Measurements from ENCODE around the gene ST8SIA1. TPM values are rescaled to one million over a fixed set of nuclear protein-coding genes. Genes with fewer than 3 reads are reported as not detected.

ST8SIA1 gene
- total RNA-seq, 1 experiment from 2014 or later = not detected

DNA sequence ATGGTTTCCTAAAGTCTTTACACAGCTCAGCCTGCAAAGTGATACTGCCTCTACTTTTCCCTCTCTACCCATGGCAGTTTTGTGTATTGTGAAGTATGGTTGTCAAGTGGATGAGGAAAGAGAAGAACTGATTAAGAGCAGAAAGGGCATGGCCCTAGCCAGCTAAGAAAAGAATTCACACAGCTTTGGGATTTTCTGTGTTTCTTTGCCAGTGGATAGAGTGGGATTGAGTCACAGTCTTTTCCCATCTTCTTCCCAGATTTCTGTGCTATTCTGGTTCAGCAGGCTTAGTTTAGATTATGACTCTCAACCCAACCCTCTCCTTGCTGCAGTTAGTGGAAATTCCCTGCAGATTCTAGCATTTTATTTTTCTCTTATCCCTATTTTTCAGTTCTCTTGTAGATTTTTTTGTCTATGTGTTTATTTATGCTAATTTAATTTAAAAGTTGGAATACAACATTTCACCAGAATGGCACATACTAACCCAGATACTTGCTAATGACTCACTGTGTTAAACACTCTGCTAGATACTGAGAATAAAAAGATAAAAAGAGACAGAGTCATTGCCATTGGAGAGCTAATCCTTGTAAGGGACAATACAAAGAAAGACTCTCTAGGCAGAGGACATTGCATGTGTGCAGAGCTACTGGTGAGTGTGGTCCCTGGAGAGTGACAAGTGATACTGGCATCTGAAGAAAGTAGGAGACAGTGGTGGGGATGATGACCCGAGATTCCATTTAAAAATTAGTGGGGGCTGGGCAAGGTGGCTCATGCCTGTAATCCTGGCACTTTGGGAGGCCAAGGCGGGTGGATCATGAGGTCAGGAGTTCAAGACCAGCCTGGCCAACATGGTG, 106.3 kb downstream of the ST8SIA1 start:
- Histone ChIP-seq H3K14ac (ENCODE audit: insufficient read depth, low read length) (no peak overlapping the region), H3K27me3 (ENCODE audit: insufficient read depth, low read length) (no peaks in the 10 kb centered on the region), H4K8ac (replicated peaks; ENCODE audit: insufficient read length, low read depth, low read length) (no peak overlapping the region), H3K9me3 (ENCODE audit: control insufficient read depth, low read depth, low read length) (no peaks in the 10 kb centered on the region), H2BK12ac (ENCODE audit: insufficient read length, low read depth, low read length) (no peak overlapping the region), H3T11ph (ENCODE audit: low read length) (no peak overlapping the region), H4K20me1 (ENCODE audit: control insufficient read depth, insufficient read depth, insufficient read length) (no peaks in the 10 kb centered on the region), H2AK5ac (ENCODE audit: insufficient read length, low read length) (no peak overlapping the region), H4K5ac (ENCODE audit: insufficient read length, low read depth, low read length) (no peak overlapping the region), H3K23me2 (ENCODE audit: insufficient read length, low read depth, low read length, poor library complexity, severe bottlenecking) (no peaks in the 10 kb centered on the region), H3K18ac (ENCODE audit: insufficient read length, low read depth, low read length) (no peak overlapping the region), H3K56ac (ENCODE audit: insufficient read length, low read depth, low read length) (no peak overlapping the region), H3K79me1 (ENCODE audit: insufficient read depth, low read depth, low read length, poor library complexity, severe bottlenecking) (no peaks in the 10 kb centered on the region), H2BK120ac (ENCODE audit: low read depth, low read length, poor library complexity, severe bottlenecking) (no peak overlapping the region), H4K91ac (ENCODE audit: insufficient read length, low read depth, low read length) (no peak overlapping the region), H2AFZ (ENCODE audit: low read length) (no peak overlapping the region), H3K9ac (ENCODE audit: extremely low read depth, insufficient read length, low read length) (no peak overlapping the region), H3K4me2 (ENCODE audit: insufficient read depth, insufficient read length, low read length) (no peak overlapping the region), H3K4me1 (ENCODE audit: insufficient read depth, low read length) (no peaks in the 10 kb centered on the region), H2BK20ac (ENCODE audit: low read depth, low read length, poor library complexity, severe bottlenecking) (no peak overlapping the region), H3K4ac (ENCODE audit: low read depth, low read length) (no peak overlapping the region), H3K27ac (ENCODE audit: insufficient read length, low read depth, low read length) (no peak overlapping the region), H2BK5ac (ENCODE audit: insufficient read length, low read length) (no peak overlapping the region), H3K79me2 (ENCODE audit: insufficient read depth, low read length) (no peaks in the 10 kb centered on the region), H2BK15ac (ENCODE audit: low read depth, low read length) (no peak overlapping the region), H3K23ac (ENCODE audit: insufficient read length, low read depth, low read length) (no peak overlapping the region)
- Mint-ChIP-seq H3K27ac (peak overlapping the region in 1 of 3 experiments; percentile 74; a peak in 1 of 7 replicates), H3K4me1 (peaks cover 13 to 16% of the 10 kb centered on the region in 2 experiments), H3K36me3 (ENCODE audit: insufficient read depth in 1 of 3, low read depth in 3 of 3) (no peaks in the 10 kb centered on the region), H3K4me3 (no peak overlapping the region), H3K9me3 (no peaks in the 10 kb centered on the region), H3K27me3 (ENCODE audit: low read depth) (no peaks in the 10 kb centered on the region)
- TF ChIP-seq, protein P1, sequence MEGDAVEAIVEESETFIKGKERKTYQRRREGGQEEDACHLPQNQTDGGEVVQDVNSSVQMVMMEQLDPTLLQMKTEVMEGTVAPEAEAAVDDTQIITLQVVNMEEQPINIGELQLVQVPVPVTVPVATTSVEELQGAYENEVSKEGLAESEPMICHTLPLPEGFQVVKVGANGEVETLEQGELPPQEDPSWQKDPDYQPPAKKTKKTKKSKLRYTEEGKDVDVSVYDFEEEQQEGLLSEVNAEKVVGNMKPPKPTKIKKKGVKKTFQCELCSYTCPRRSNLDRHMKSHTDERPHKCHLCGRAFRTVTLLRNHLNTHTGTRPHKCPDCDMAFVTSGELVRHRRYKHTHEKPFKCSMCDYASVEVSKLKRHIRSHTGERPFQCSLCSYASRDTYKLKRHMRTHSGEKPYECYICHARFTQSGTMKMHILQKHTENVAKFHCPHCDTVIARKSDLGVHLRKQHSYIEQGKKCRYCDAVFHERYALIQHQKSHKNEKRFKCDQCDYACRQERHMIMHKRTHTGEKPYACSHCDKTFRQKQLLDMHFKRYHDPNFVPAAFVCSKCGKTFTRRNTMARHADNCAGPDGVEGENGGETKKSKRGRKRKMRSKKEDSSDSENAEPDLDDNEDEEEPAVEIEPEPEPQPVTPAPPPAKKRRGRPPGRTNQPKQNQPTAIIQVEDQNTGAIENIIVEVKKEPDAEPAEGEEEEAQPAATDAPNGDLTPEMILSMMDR (conservative IDR thresholded peaks at IDR 0.05) = no peak
- WGBS (ENCODE audit: extremely low coverage, insufficient read length, low lambda C conversion rate) = no CpG with 5 or more reads among the region's 2 CpGs
- no peak for DNase-seq
